GOT3 (cell line): Measurements from ENCODE around the gene CFAP99.

ENCODE experiments used
- DNase-seq: peaks from one replicate; lab custom pipeline; 2025; ENCODE audit warnings: mixed read lengths; lab: John Stamatoyannopoulos, UW

The CFAP99 gene

DNA sequence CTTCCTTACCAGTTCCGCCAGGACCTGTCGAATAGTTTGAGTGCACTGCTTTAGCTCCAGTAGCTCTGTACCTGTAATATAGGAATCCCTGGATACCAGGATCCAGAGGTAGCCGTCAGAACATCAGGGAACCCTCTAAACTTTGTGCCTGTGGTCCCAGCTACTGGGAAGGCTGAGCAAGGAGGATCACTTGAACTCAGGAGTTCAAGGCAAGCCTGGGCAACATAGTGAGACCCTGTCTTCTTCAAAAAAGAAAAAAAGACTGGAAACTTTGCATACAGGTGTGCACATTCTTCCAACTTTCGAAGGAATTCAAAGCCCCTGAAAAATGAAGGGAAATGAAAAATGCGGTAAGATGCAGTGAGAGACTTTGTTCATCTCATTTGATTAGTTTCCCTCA, 85.1 kb downstream of the CFAP99 start:
- DNase-seq = no peak

DNA sequence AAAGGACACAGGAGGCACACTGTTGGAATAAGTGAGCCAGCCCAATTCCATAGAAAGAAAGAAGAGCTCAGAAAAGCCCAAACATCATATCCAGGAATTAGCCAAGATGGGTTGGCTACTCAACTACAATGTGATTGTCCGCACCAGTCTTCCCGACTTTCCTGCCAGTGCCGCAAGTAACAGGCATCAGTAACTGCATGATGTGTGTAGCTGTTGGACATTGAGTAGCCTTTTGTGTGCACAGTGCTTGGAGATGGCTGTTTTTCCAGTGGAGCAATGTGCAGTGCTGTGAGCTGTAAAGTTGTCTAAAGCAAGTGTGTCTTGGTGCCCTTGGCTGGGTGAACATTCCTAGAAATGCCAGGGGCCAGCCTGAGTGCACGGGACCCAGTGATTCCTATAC, 88.5 kb downstream of the CFAP99 start:
- DNase-seq = no peak

DNA sequence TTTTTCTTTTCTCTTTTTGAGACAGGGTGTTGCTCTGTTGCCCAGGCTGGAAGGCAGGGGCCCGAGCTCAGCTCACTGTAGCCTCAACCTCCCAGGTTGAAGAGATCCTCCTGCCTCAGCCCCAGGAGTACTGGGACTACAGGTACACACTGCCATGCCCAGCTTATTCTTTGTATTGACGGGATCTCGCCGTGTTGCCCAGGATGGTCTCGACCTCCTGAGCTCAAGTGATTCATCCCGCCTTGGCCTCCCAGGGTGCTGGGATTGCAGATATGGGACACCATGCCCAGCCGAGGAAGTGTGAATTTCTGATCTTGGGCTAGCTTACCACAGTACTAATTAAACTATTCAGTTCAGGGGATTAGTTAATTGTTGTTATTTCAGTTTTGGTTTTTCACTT, 89.1 kb downstream of the CFAP99 start:
- no peak for DNase-seq

DNA sequence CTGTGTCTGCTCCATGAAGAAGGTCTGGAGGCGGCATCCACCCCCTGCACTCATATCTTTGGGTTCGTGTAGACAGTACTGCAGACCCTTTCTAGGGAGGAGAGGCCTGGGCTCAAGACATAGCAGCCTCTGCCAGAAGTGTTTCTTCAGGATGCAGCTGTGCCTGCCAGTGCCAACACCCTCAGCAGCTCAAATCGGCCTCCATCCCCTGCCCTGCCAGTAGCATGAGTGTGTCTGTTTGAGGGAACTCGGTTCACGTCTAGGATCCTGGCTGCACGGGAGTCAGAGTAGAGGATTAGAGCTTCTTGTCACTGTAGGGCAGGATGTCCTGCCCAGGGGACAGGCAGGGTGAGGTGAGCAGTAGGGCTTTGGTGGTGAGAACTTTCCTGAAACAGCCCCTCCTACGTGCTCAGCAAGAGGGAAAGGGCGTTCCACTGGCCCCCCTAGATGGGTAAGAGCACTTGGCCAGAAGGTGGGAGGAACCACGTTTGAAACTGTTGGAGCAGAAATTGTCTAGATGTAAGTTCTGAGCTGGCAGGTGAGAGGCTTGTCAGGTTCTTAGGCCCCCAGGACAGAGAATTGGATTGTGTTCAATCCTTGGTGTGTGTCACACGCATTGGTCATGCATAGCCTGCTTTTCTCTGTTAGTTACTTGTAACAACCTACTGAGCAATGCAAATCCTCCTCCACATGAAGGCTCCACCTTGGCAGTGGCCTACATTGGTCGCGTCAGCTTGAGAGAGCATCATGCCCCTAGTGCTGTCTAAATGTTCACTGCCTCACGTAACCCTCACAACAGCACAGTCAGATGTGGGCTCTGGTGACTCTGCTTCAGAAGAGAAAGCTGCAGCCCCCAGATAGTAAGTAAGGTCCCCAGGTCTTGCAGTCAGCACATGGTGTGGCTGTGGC, 91.8 kb downstream of the CFAP99 start:
- DNase-seq = no peak

DNA sequence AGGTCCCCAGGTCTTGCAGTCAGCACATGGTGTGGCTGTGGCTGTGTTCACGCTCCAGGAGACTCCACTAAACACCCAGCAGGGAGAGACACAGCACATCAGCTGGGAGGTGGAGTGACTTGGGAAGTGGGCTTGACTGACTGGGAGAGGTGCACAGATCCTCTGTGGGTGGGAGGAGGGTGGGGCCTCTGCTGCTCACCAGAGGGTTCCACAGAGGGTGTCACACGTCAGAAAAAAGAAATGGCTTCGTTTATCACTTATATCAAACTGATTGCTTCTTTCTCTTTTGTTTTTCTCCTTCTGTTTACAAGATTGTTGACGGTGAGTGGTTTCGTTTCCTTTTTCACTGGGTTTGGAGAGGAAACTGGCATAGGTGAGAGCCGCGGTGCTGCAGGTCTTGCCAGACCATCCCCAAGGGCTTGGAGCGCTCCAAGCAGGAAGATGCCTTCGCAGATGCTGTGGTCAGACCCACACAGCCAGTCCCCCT, 92.9 kb downstream of the CFAP99 start:
- DNase-seq = no peak
